Measurements from ENCODE around the gene GBF1.
A peak's percentile ranks its signal among the peaks of the same experiment; 100 is the strongest.

The GBF1 gene

DNA sequence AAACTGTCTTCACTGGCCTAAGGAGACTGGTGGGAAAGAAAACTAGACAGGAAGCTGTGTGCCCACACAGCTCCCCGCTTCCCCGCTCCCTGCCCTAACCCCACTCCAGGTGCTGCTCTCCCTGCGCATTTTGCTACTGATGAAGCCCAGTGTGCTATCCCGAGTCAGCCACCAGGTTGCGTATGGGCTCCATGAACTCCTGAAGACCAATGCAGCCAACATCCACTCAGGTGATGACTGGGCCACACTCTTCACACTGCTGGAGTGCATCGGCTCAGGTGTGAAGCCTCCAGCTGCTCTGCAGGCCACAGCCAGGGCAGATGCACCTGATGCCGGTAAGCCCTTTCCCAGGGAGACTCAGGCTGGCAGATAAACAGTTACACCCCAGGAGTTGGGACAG lies 129.9 kb downstream of the GBF1 start:
- no peak for DNase-seq (ENCODE audit: low read depth)
- no peak overlapping the region for H3K4me3 ChIP-seq (ENCODE audit: low read depth, low read length)
- TF ChIP-seq, protein P1, sequence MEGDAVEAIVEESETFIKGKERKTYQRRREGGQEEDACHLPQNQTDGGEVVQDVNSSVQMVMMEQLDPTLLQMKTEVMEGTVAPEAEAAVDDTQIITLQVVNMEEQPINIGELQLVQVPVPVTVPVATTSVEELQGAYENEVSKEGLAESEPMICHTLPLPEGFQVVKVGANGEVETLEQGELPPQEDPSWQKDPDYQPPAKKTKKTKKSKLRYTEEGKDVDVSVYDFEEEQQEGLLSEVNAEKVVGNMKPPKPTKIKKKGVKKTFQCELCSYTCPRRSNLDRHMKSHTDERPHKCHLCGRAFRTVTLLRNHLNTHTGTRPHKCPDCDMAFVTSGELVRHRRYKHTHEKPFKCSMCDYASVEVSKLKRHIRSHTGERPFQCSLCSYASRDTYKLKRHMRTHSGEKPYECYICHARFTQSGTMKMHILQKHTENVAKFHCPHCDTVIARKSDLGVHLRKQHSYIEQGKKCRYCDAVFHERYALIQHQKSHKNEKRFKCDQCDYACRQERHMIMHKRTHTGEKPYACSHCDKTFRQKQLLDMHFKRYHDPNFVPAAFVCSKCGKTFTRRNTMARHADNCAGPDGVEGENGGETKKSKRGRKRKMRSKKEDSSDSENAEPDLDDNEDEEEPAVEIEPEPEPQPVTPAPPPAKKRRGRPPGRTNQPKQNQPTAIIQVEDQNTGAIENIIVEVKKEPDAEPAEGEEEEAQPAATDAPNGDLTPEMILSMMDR (IDR thresholded peaks at IDR 0.05; ENCODE audit: insufficient read depth, low read depth, low read length, missing control alignments) = peak; percentile 2

DNA sequence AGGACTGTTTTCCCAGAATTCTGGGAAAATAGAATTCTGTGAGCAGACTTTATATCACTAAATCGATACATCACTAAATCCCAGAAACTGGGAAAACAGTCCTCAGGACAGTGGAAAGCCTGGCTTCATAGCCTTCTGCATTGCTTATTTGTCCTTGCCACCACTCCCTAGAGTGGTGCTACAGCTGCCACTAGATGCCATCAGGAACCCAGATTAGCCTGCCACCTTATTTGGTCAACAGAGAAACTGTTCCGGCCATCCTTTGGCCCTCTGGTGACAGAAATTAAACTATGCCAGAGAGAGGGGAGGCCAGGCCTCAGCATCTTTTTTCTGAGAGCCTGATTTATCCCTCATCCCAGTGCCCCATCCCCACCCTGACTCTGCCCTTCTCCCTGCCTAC lies 130.5 kb downstream of the GBF1 start:
- H3K4me3 ChIP-seq (ENCODE audit: low read depth, low read length) = no peak overlapping the region
- DNase-seq (ENCODE audit: low read depth) = no peak
- TF ChIP-seq, protein P1 (IDR thresholded peaks at IDR 0.05; ENCODE audit: insufficient read depth, low read depth, low read length, missing control alignments) = no peak

DNA sequence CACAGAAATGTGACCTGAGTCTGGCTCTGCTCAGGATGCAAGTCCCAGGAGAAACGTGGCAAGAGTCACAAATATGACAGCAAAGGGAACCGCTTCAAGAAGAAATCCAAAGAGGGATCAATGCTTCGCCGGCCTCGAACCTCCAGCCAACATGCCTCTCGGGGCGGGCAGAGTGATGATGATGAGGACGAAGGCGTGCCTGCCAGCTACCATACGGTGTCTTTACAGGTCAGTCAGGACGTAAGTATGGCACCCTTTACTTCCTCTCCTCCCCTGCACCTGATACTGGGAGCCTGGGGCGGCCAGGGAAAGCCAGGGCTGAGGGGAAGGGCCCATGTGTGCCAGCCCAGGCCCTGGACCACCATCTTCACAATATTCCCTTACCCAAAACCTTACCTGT lies 131.6 kb downstream of the GBF1 start:
- TF ChIP-seq, protein P1 (IDR thresholded peaks at IDR 0.05; ENCODE audit: insufficient read depth, low read depth, low read length, missing control alignments) = no peak
- no peak overlapping the region for H3K4me3 ChIP-seq (ENCODE audit: low read depth, low read length)
- DNase-seq (ENCODE audit: low read depth) = no peak

DNA sequence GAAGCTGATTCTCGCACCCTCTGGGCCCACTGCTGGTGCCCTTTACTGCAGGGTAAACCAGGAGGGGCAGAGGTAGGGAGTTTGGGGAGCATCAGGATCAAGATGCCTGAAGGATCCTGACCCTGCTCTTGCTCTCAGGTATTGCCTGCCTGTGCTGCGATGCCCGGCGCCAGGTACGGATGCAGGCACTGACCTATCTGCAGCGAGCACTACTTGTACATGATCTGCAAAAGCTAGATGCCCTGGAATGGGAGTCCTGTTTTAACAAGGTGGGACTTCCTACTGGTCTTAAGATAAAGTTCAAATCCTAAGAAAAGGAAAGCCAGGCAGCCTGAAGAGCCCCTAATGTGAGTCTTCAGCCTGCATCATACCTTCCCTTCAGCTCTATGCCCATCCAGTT lies 134.1 kb downstream of the GBF1 start:
- TF ChIP-seq, protein P1 (IDR thresholded peaks at IDR 0.05; ENCODE audit: insufficient read depth, low read depth, low read length, missing control alignments) = no peak
- no peak overlapping the region for H3K4me3 ChIP-seq (ENCODE audit: low read depth, low read length)
- DNase-seq (ENCODE audit: low read depth) = no peak

DNA sequence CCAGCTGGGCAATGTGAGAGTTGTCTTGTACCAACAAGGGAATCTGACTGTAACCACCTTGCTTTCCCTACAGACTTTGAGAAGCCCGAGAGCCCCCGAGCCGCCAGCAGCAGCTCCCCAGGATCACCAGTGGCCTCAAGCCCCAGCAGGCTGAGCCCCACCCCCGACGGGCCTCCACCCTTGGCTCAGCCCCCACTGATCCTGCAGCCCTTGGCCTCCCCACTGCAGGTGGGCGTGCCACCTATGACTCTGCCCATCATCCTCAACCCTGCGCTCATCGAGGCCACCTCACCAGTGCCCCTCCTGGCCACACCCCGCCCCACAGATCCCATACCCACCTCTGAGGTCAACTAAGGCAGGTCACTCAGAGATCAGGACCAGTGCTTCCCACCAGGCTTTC lies 136.7 kb downstream of the GBF1 start:
- no peak for DNase-seq (ENCODE audit: low read depth)
- no peak overlapping the region for H3K4me3 ChIP-seq (ENCODE audit: low read depth, low read length)

DNA sequence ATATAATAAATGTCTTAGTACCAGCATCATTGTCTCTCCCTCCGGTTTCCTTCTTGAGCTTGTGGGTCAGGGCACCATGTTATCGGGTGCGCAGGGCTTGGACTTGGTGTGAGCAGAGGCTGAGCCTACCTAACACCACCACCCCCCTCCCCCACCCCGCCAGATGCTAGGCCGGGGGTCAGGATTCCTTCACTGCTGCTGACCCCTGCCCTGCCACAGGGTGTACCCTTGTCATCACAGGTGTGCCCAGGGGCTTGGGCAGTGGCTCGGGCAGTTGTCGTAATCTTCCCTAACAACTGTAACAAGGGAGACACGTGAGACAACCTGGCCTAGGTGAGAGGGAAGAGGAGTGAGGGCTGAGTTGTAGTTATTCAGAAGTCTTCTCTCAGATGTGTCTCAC lies 137.5 kb downstream of the GBF1 start:
- no peak overlapping the region for H3K4me3 ChIP-seq (ENCODE audit: low read depth, low read length)
- DNase-seq (ENCODE audit: low read depth) = no peak
- TF ChIP-seq, protein P1 (IDR thresholded peaks at IDR 0.05; ENCODE audit: insufficient read depth, low read depth, low read length, missing control alignments) = no peak

More for the DNA sequence above, 136.7 kb downstream of the GBF1 start:
- TF ChIP-seq, protein P1 (IDR thresholded peaks at IDR 0.05; ENCODE audit: insufficient read depth, low read depth, low read length, missing control alignments) = no peak

DNA sequence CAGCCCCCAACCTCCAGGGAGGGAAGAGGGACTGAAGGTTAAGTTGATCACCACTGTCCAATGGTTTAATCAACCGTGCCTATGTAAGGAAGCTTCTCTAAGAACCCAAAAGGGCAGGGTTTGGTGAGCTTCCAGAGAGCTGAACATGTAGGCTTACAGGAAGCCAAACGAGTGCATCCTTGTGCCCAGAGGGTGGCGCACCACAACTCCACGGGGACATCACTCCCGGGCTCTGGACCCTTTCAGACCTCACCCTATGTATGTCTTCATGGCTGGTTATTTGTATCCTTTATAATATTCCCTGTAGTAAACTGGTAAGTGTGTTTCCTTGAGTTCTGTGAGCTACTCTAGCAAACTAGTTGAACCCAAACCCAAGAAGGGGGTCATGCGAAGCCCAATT lies 138.7 kb downstream of the GBF1 start:
- H3K4me3 ChIP-seq (ENCODE audit: low read depth, low read length) = no peak overlapping the region
- TF ChIP-seq, protein P1 (IDR thresholded peaks at IDR 0.05; ENCODE audit: insufficient read depth, low read depth, low read length, missing control alignments) = peak; percentile 6
- no peak for DNase-seq (ENCODE audit: low read depth)
